GM12875 (cell line): ENCODE data around the gene CNOT6.
"Not testable (repeated sequence)": the region's sequence is repeated elsewhere in the genome, so short reads cannot be mapped to it uniquely, and the experiment has no call there.

Experiments
- H3K4me3 ChIP-seq: one replicate; pipeline ENCODE4 v1.5.1; 2011; ENCODE audit warnings: low read depth, low read length, control low read depth
- TF ChIP-seq, protein P1 (sequence below): IDR thresholded peaks from 2 replicates; pipeline ENCODE4 v1.5.1; 2011; ENCODE audit warnings: low read depth, mild to moderate bottlenecking, control low read depth, inconsistent platforms, low read length, moderate library complexity, borderline replicate concordance; ENCODE audit not compliant: insufficient read depth

The CNOT6 gene

DNA sequence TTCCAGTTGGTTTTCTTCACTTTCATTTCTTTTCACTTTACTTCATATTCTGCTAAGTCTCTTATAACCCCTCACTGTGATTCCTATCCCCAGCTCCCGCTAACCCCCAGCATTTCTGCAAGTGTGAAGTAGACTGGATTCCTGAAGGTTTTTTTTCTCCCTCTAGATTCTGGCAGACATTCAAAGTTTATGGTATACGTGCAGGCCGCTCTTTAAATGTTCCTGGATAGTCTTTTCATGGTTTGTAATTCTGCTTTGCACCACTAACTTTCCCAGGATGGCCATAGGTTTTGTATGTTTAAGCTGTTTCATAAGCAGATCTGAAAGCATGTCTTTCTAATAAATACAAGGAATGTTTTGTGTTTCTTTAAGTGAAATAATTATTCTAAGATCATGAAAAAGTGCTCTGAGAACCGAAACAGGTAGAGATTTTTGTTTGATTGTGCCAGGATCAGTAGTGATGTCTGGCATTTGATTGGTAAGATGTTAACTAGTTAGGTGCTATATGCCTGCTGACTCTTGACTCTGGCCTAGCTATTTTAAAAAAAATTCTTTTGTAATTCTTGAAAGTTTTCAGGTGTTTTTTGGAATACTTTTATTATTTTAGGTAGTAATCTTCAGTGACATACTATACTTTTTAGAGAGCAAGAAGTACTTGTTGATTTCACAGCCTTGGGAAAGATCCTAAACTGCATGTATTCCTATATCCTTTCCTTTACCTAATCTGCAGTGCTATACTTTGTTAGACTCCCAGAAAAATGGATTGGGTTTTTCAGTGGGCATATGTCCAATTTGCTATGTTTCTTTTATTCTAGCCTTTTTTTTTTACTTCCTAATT, 29.7 kb downstream of the CNOT6 start:
- H3K4me3 ChIP-seq: no peak overlapping the region
- TF ChIP-seq, protein P1, sequence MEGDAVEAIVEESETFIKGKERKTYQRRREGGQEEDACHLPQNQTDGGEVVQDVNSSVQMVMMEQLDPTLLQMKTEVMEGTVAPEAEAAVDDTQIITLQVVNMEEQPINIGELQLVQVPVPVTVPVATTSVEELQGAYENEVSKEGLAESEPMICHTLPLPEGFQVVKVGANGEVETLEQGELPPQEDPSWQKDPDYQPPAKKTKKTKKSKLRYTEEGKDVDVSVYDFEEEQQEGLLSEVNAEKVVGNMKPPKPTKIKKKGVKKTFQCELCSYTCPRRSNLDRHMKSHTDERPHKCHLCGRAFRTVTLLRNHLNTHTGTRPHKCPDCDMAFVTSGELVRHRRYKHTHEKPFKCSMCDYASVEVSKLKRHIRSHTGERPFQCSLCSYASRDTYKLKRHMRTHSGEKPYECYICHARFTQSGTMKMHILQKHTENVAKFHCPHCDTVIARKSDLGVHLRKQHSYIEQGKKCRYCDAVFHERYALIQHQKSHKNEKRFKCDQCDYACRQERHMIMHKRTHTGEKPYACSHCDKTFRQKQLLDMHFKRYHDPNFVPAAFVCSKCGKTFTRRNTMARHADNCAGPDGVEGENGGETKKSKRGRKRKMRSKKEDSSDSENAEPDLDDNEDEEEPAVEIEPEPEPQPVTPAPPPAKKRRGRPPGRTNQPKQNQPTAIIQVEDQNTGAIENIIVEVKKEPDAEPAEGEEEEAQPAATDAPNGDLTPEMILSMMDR: no peak

DNA sequence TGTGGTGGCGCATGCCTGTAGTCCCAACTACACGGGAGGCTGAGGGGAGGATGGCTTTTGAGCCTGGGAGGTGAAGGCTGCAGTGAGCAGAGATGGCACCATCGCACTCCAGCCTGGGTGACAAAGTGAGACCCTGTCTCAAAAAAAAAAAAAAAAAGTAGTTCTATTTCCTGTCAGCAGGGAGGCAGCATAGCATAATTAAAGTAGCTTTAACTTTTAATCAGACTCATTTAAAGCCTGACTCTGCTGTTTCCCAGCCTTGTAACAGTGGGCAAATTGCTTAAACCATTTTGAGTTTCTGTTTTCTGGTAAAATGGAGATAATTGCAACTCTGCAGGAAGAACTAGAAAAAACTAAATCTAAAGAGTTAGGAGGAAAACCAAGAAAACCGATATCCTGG, 31.2 kb downstream of the CNOT6 start:
- no peak overlapping the region for H3K4me3 ChIP-seq
- TF ChIP-seq, protein P1: no peak

DNA sequence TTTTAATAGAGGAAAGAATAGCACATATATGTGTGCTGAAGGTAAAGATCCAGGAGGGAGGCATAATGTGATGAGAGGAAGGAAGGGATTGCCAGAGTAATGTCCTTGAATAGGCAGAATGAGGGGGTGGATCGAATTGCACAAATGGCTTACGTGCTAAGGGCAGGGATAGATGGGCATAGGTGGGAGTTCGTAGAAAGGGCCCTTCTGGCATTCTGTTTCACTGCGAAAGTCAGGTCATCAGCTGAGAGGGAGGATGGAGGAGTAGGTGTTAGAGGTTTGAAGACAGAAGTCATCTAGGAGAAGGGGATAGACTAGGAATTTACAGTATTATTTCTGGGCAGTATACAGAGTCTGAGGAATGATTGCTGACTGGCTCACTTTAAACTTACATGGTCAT, 32.1 kb downstream of the CNOT6 start:
- H3K4me3 ChIP-seq: no peak overlapping the region
- TF ChIP-seq, protein P1: no peak

DNA sequence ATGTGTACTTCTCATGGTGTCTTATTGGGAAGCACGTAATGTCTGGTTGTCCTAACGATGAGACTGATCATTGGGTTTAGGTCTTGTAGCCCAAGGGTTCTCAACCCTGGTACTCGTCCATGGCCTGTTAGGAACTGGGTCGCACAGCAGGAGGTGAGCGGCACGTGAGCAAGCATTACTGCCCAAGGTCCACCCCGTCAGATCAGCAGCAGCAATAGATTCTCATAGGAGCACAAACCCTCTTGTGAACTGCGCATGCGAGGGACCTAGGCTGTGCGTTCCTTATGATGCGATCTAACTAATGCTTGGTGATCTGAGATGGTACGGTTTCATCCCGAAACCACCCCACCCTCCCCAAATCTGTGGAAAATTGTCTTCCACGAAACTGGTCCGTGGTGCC, 33.5 kb downstream of the CNOT6 start:
- TF ChIP-seq, protein P1: no peak
- no peak overlapping the region for H3K4me3 ChIP-seq

DNA sequence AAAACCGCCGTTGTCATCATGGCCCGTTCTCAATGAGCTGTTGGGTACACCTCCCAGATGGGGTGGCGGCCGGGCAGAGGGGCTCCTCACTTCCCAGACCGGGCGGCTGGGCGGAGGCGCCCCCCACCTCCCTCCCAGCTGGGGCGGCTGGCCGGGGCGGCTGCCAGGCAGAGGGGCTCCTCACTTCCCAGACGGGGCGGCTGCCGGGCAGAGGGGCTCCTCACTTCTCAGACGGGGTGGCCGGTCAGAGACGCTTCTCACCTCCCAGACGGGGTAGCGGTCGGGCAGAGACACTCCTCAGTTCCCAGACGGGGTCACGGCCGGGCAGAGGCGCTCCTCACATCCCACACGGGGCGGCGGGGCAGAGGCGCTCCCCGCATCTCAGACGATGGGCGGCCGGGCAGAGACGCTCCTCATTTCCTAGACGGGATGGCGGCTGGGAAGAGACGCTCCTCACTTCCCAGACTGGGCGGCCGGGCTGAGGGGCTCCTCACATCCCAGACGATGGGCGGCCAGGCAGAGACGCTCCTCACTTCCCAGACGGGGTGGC, 36.9 kb downstream of the CNOT6 start:
- not testable (repeated sequence) for H3K4me3 ChIP-seq

DNA sequence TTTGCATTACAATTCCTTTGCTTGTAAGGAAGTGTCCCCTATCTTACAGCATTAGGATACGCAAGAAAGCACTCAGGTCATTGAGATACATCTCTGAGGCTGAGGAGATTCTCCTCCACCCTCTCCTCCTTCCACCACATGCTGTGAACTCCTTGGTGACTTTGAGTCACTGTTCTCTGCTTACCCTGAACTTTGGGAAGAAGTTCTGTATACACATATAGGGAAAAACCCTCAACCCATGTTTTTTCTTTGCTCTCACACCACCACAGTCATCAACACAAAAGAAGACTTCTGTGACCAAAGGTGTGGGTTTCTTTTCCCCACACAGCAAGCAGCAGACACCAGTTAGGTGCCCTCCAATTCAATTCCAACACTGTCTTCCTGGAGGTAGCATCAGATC, 38.1 kb downstream of the CNOT6 start:
- H3K4me3 ChIP-seq: no peak overlapping the region

DNA sequence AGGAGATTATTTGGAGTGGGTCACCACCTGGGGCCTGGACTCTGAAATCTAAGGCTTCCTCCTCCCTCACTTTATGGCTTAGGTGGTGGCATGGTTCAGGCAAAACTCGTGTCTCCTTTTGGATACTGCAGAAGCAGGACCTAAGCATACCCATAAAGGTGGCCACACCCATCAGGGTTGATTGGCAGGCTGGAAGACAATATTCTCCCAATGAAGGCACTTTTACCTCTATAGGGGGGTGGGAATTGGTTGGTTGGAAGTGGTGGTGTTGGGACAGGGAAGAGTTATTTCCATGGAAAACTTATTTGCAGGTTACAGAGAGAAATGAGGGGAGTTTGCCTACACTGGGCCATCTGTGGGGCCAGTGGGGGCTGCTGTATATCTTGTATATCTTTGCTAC, 39.7 kb downstream of the CNOT6 start:
- TF ChIP-seq, protein P1: no peak

More for the DNA sequence above, 38.1 kb downstream of the CNOT6 start:
- TF ChIP-seq, protein P1: no peak

More for the DNA sequence above, 39.7 kb downstream of the CNOT6 start:
- H3K4me3 ChIP-seq: no peak overlapping the region
